Spleen (tissue), 7 donors: ENCODE data around the gene C2CD2.

ENCODE experiments used
- CTCF ChIP-seq, 11 experiments: fragments of 200-600 bp in 7 of 11; fragments of 450-650 bp in 4 of 11; sonication (generic) in 4 of 11; IDR thresholded peaks in 8 of 11; conservative IDR thresholded peaks in 3 of 11; 1 replicate in 7 of 11; 2 replicates in 4 of 11; pipeline versions ENCODE4 v1.4.0 to v1.8.0; 2016 to 2021; ENCODE audit warnings: antibody characterized with exemption in 11 of 11, inconsistent platforms in 4 of 11, mild to moderate bottlenecking in 1 of 11
- POLR2AphosphoS5 ChIP-seq, 3 donors: sonication (generic); formaldehyde crosslinking; IDR thresholded peaks; one replicate each; pipeline ENCODE4 v1.5.1; 2017; ENCODE audit warnings: antibody characterized with exemption in 3 of 3
- donor health status: DM: no; HTN: no; CAD: no; lungs with moderate emphysema.
- donor health status: DM: no; HTN: no; CAD: no.
- donor health status: DM: no; HTN: no; CAD: no.

GRCh38 chr21:41987310-41987709, 33.5 kb upstream of the C2CD2 start:
- TF ChIP-seq CTCF (IDR thresholded peaks at IDR 0.05 in 8 of 11, conservative IDR thresholded peaks at IDR 0.05 in 3 of 11) = no peak
- no peak for TF ChIP-seq POLR2AphosphoS5 (IDR thresholded peaks at IDR 0.05)
